HG03460 (cell line): ENCODE measurements around the gene HMGCL.

ENCODE experiments used
- ATAC-seq: cut with Tn5 transposase; IDR thresholded peaks from one replicate; pipeline ENCODE4 v1.9.1; 2021; ENCODE audit not compliant: unreplicated experiment

HMGCL gene

DNA sequence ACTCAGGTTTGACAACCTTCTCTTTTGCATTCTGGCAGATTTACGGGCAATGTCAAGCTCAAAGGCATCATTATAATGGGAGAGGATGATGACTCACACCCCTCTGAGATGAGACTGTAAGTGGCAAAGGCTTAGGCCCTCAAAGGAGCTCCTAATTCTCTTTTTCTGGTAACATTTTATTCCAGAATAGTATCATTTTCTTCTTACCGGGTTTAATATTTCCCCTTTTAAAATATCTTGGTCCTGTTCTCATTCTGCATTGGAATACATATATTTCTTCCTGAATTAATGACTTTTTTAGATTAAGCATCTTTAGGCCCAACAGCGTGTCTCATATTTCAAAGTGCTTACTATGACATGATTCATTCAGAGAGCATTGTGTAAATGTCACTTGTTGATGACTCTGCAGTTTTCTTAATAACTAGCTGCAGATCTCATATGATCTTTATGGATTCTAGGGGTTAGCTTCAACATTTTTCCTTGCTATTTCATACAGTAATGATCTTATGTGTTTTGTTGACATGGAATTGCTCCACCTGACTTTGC lies 45.3 kb downstream of the HMGCL start:
- no peak for ATAC-seq

DNA sequence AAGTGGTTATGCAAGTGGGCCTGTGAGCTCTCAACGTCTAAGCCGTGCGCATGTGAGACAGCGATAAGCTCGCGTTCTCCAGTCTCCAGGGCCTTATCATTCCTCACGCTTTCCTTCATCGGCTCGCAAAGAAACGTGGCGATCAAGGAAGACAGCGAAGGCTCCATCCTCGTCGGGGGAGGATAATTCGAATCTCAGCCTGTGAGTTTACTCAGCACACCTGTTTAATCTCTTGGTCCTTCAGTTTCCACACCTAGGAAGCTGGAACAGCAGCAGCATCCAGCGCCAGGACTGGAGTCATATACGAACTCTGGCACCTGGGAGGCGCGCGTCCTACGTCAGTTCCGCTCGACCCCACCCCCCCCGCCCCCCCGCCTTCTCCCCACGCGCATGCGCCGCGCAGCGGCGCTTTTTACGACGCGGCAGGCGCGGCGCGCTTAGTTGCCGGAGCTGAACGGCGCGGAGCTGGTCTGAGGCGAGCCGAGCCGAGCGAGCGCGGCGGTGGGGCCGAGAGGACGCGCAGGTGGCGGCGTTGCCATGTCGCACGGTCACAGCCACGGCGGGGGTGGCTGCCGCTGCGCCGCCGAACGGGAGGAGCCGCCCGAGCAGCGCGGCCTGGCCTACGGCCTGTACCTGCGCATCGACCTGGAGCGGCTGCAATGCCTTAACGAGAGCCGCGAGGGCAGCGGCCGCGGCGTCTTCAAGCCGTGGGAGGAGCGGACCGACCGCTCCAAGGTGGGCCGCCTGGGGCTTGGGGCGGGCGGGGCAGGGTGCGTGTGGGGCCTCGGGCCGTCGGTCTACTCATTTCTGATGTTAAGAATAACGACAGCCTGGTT lies 47.0 kb downstream of the HMGCL start, which contains the start of gene PITHD1:
TSS of gene PITHD1 (plus strand) at position 440 of the 836 bp plus-strand sequence. CDS start at position 538, 98 bp downstream.
- peak; percentile 55 for ATAC-seq

DNA sequence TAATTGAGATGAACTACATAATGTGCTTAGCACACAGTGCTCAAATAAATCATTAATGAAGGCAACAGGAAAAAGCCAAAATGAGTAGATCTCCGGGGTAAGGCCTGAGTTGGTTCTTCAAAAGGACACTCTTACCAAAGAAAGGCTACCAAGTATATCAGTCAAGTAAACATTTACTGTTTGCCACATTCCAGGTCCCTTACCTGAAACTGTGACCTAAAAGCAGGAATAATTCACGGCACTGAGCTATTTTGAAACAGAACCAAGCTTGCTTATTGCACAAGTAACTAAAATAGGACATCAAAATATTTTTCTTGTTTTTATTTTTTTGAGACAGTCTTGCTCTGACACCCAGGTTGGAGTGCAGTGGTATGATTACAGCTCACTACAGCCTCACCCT lies 49.0 kb downstream of the HMGCL start:
- no peak for ATAC-seq

- no peak for ATAC-seq
Observed at GRCh38 chr1:23774174-23774880, 50.9 kb downstream of the HMGCL start.

DNA sequence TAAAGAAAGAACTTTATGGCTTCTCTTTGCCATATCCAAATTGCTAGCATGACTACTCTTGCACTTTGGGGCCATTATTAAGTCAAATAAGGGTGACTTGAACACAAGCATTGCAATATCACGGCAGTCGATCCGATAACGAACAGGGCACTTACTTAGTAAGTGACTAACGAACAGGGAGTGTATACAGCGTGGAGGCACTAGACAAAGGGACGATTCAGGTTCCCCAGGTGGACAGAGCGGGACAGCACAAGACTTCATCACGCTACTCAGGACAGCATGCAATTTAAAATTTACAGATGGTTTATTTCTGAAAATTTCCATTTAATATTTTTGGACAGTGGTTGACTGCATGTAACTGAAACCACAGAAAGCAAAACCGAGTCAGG lies 52.4 kb downstream of the HMGCL start:
- ATAC-seq: no peak

DNA sequence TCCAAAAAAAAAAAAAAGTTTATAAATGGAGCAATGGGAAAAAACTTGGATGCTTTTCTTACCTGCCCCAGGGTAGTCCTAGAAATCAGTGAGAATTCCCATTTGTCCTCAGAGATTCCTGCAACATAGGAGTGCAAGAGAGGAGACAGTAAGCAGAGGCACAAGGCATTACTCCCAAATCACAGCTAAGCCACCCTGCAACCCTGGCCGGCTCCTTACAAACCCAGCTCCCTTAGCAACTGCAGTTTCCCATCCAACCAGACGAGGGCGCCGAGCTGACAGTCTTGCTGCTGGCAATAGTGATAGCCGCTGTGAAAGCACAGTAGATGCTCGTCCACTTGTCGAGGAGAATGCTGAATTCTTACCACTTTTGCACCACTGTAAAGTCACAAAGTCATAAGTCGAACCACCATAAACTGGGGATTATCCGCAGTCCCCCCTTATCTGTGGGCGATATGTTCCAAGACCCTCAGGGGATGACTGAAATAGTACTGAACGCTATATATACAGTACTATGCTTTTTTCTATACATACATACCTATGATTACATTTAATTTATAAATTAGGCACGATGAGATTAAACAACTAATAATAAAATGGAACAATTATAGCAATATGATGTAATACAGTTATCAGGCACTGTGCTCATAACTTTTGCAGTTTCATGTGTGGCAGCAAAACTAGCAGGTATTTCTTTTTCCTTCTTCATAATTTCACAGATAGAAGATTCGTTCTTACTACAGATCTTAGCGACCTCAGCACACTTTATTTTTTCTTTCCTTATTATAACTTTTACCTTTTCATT lies 53.0 kb downstream of the HMGCL start:
- ATAC-seq: no peak

GRCh38 chr1:23768733-23769132 lies 56.5 kb downstream of the HMGCL start:
- no peak for ATAC-seq

- no peak for ATAC-seq
Observed at GRCh38 chr1:23763041-23763577, 62.1 kb downstream of the HMGCL start.

DNA sequence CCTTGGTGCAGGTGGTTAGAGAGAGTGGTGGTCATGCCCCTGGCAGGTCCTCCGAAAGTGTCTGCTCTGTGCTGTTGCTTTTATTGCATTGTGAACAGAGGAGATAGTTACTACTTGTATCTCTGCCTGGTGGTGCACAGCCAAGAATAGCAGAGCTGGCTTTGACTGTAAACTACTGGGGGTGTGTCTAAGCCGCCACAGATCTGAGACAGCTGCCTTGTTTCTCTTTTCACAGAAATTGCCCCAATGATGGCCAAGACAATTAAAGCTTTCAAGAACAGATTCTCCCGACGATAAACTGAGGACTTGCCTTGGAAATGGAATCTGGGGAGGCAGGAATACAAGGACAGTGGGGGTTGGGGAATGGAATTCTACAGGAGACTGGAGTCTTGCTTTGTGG lies 66.0 kb downstream of the HMGCL start:
- no peak for ATAC-seq

DNA sequence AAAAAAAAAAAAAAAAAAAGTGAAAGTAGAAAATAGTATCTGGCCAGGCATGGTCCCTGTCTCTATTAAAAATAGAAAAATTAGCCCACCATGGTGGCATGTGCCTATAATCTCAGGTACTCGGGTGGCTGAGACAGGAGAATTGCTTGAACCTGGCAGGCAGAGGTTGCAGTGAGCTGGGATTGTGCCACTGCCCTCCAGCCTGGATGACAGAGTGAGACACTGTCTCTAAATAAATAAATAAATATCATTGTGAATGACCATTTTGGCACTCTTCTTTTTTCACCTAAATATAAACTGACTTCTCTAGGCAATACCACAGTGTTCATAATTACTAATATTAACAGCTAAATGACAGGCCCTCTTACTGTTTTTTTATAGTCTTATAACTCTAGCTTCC lies 67.4 kb downstream of the HMGCL start:
- ATAC-seq: no peak

GRCh38 chr1:23756676-23757075 lies 68.6 kb downstream of the HMGCL start:
- no peak for ATAC-seq

- ATAC-seq: no peak
Observed at GRCh38 chr1:23752909-23753308, 72.3 kb downstream of the HMGCL start.
